HG03175 (cell line): ENCODE measurements around the gene LINGO1.

Source experiments
- ATAC-seq: cut with Tn5 transposase; IDR thresholded peaks from one replicate; pipeline ENCODE4 v1.9.1; 2021; ENCODE audit warnings: mild to moderate bottlenecking, moderate library complexity; ENCODE audit not compliant: unreplicated experiment

LINGO1 gene

GRCh38 chr15:77633134-77633912 is 611 bp upstream of the LINGO1 start:
- ATAC-seq: peak; percentile 77

- no peak for ATAC-seq
Observed at GRCh38 chr15:77631745-77632533, 773 bp downstream of the LINGO1 start.

GRCh38 chr15:77630956-77631744 is 1.6 kb downstream of the LINGO1 start:
- ATAC-seq: no peak

- ATAC-seq: no peak
Observed at GRCh38 chr15:77630056-77630455, 2.7 kb downstream of the LINGO1 start.

- ATAC-seq: no peak
Observed at GRCh38 chr15:77629070-77630030, 3.4 kb downstream of the LINGO1 start.

- no peak for ATAC-seq
Observed at GRCh38 chr15:77628010-77628409, 4.7 kb downstream of the LINGO1 start.

GRCh38 chr15:77627581-77627980 is 5.1 kb downstream of the LINGO1 start:
- no peak for ATAC-seq

GRCh38 chr15:77627067-77627466 is 5.6 kb downstream of the LINGO1 start:
- ATAC-seq: no peak

- no peak for ATAC-seq
Observed at GRCh38 chr15:77626002-77626401, 6.7 kb downstream of the LINGO1 start.

GRCh38 chr15:77625376-77625775 is 7.3 kb downstream of the LINGO1 start:
- ATAC-seq: no peak

- no peak for ATAC-seq
Observed at GRCh38 chr15:77624868-77625267, 7.8 kb downstream of the LINGO1 start.

- ATAC-seq: no peak
Observed at GRCh38 chr15:77623755-77624524, 8.8 kb downstream of the LINGO1 start.

- no peak for ATAC-seq
Observed at GRCh38 chr15:77622934-77623754, 9.6 kb downstream of the LINGO1 start.

- no peak for ATAC-seq
Observed at GRCh38 chr15:77622209-77622933, 10.3 kb downstream of the LINGO1 start.

GRCh38 chr15:77621847-77622208 is 10.9 kb downstream of the LINGO1 start:
- no peak for ATAC-seq

- no peak for ATAC-seq
Observed at GRCh38 chr15:77620960-77621647, 11.6 kb downstream of the LINGO1 start.

GRCh38 chr15:77620297-77620696 is 12.4 kb downstream of the LINGO1 start:
- no peak for ATAC-seq
